ENCODE results near the gene B3GNT8.
"Not testable (repeated sequence)": the region's sequence is repeated elsewhere in the genome, so short reads cannot be mapped to it uniquely, and the experiment has no call there.

B3GNT8 gene

GRCh38 chr19:41437944-41438574 lies 10.9 kb upstream of the B3GNT8 start:
- DNase-seq (ENCODE audit: low read depth in 2 of 2) = no peak

- no peak for DNase-seq (ENCODE audit: low read depth in 2 of 2)
These were observed 9.4 kb upstream of the B3GNT8 start for GRCh38 chr19:41436674-41436951.

- DNase-seq (ENCODE audit: low read depth in 2 of 2) = no peak
These were observed 8.9 kb upstream of the B3GNT8 start for GRCh38 chr19:41435936-41436673.

DNA sequence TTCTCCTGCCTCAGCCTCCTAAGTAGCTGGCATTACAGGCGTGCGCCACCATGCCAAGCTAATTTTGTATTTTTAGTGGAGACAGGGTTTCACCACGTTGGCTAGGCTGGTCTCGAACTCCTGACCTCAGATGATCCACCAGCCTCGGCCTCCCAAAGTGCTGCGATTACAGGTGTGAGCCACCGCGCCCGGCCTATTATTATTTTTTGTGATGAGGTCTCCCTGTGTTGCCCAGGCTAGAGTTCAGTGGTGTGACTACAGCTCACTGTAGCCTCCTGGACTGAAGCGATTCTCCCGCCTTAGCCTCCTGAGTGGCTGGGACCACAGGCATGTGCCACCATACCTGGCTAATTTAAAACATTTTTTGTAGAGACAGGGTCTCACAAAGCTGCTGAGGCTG lies 8.2 kb upstream of the B3GNT8 start:
- not testable (repeated sequence) for DNase-seq (ENCODE audit: low read depth in 2 of 2)

GRCh38 chr19:41434450-41434849 lies 7.3 kb upstream of the B3GNT8 start:
- no peak for DNase-seq (ENCODE audit: low read depth in 2 of 2)

DNA sequence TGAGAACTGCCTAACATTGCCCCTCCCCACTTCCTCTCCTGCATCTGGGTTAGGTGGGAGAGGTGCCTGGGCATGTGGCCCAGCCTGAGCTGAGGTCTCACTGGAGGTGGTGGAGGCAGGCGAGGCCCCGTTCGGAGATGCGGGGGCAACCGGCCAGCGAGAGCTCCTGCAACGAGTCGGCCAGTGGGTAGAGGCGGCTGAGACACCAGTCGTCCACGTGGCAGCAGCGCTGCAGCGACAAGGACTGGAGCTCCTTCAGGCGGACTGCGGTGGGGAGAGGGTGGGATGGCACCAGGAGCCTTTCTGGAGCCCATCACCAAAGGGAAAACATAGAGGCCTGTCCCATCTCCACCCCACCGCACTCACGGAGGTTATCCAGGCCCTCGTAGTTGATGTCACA lies 6.0 kb upstream of the B3GNT8 start:
- DNase-seq (ENCODE audit: low read depth in 2 of 2) = no peak

GRCh38 chr19:41431426-41432386 lies 4.5 kb upstream of the B3GNT8 start:
- DNase-seq (ENCODE audit: low read depth in 2 of 2) = no peak

DNA sequence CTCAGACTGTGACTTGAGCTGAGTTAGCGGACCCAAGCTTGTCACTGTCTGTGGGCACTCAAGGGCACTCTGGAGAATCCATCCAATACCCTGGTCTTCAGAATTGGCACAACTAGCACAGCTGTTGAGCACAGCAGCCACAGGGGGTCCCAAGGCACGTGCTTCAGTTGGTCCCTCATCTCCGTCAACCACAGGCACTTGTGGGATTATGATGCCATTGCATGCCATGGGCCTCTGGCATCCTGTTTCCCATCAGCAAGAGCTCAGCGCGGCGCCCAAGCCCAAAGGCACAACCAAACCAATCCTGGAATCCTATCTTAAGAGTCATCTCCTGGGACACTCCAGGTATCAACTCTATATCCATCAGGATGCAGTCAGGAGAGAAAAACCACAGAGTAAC lies 3.7 kb upstream of the B3GNT8 start:
- DNase-seq (ENCODE audit: low read depth in 2 of 2) = no peak

- DNase-seq (ENCODE audit: low read depth in 2 of 2) = no peak
These were observed 1.3 kb upstream of the B3GNT8 start for GRCh38 chr19:41428481-41428859.

- DNase-seq (ENCODE audit: low read depth in 2 of 2) = no peak
These were observed 690 bp upstream of the B3GNT8 start for GRCh38 chr19:41427647-41428480.

- no peak for DNase-seq (ENCODE audit: low read depth in 2 of 2)
These were observed 895 bp downstream of the B3GNT8 start for GRCh38 chr19:41426116-41426841.

GRCh38 chr19:41425174-41426115 lies 1.7 kb downstream of the B3GNT8 start:
- no peak for DNase-seq (ENCODE audit: low read depth in 2 of 2)

DNA sequence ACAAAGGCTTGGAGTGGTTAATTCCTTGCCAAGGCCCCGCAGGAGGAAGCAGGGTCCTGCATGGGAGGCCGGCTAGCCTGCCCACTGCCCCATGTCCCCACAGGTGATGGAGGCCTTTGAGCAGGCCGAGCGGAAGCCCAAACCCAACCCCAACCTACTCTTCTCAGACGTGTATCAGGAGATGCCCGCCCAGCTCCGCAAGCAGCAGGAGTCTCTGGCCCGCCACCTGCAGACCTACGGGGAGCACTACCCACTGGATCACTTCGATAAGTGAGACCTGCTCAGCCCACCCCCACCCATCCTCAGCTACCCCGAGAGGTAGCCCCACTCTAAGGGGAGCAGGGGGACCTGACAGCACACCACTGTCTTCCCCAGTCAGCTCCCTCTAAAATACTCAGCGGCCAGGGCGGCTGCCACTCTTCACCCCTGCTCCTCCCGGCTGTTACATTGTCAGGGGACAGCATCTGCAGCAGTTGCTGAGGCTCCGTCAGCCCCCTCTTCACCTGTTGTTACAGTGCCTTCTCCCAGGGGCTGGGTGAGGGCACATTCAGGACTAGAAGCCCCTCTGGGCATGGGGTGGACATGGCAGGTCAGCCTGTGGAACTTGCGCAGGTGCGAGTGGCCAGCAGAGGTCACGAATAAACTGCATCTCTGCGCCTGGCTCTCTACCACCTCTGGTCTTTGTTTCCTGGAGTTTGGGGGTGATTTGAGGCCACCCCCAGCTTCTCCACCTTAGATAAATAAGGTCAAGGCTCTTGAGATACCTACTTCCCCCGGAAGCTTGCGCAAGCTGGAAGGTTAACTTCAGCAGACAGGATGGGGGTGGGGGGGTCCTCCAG lies 2.6 kb downstream of the B3GNT8 start:
- DNase-seq (ENCODE audit: low read depth in 2 of 2) = no peak

GRCh38 chr19:41422955-41423354 lies 4.2 kb downstream of the B3GNT8 start:
- no peak for DNase-seq (ENCODE audit: low read depth in 2 of 2)

GRCh38 chr19:41422456-41422855 lies 4.7 kb downstream of the B3GNT8 start:
- DNase-seq (ENCODE audit: low read depth in 2 of 2) = no peak

- no peak for DNase-seq (ENCODE audit: low read depth in 2 of 2)
These were observed 5.2 kb downstream of the B3GNT8 start for GRCh38 chr19:41421973-41422372.

DNA sequence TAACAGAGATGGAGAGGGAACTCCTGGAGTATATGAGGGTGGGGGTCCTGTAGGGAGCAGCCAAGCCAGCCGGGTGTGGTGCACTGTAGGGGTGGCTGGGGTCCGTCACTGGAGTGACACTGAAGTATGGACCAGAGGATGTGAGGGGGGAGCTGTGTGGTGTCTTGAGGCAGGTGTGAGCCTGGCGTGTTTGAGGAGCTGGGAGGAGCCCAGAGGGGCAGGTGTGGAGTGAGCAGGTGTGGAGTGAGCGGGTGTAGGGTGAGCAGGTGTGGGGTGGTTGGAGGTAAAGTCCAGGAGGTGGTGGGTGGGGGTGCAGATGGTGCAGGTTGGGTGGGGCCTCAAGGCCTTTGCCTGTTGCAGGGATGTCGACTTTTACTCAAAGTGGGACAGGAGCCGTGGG lies 5.9 kb downstream of the B3GNT8 start:
- DNase-seq (ENCODE audit: low read depth in 2 of 2) = no peak

DNA sequence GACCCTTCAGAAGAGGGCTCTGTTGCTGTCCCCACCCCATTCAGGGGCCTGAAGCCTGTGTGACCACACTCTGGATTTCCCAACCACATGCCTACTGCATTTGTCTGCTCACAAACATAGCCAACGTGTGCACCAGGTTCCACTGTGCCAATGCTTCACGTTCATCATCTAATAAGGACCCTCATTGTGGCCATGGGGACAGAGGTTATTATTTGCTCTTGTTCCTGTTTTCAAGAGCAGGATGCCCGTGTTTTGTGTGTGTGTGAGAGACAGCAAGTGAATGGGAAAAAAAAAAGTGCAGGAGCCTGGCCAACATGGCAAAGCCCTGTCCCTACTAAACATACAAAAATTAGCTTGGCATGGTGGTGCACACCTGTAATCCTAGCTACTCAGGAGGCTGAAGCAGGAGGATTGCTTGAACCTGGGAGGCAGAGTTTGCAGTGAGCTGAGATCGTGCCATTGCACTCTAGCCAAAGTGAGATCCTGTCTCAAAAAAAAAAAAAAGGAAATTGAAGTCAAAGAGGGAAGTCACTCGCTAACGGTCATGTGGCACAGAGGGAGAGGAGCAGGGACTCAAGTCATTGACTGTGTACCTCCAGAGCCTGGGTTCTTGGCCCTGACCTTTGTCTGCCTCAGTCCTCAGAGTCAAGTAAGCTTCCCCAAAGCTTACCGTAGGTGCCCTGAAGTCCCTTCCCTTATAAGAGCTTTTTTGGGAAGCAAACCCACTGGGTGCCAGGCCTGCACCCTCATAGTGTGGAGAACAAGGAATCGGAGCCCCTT lies 6.9 kb downstream of the B3GNT8 start:
- no peak for DNase-seq (ENCODE audit: low read depth in 2 of 2)
